Activated gamma-delta T cell treated with Interleukin-2 at 50 U/mL for 16 hours (primary cell): Measurements from ENCODE around the gene SCT.

ENCODE experiments used
- DNase-seq: peaks from one replicate; pipeline ENCODE4 v3.0.0-alpha.2; 2020

Gene SCT

GRCh38 chr11:581342-581741 lies 45.6 kb downstream of the SCT start:
- DNase-seq: no peak

- DNase-seq: no peak
These were observed 47.0 kb downstream of the SCT start for GRCh38 chr11:579830-580601.

- DNase-seq: no peak
These were observed 48.5 kb downstream of the SCT start for GRCh38 chr11:578276-579035.

- DNase-seq: no peak
These were observed 49.4 kb downstream of the SCT start for GRCh38 chr11:577611-577894.

- DNase-seq: no peak
These were observed 50.0 kb downstream of the SCT start for GRCh38 chr11:576811-577610.
